Prostate gland (tissue), 2 donors: ENCODE results near the gene LRCH1.

Experiments used
- CTCF ChIP-seq, 4 experiments: fragments of 200-600 bp in 2 of 4; fragments of 450-650 bp in 2 of 4; sonication (generic) in 2 of 4; IDR thresholded peaks; 1 replicate in 3 of 4; 2 replicates in 1 of 4; pipeline ENCODE4 v1.5.1; 2016 to 2019; ENCODE audit warnings: antibody characterized with exemption in 4 of 4, mild to moderate bottlenecking in 2 of 4, moderate library complexity in 2 of 4
- POLR2A ChIP-seq: fragments of 450-650 bp; IDR thresholded peaks from one replicate; pipeline ENCODE4 v1.6.1; 2016; ENCODE audit warnings: antibody characterized with exemption, mild to moderate bottlenecking
- POLR2AphosphoS5 ChIP-seq: sonication (generic); formaldehyde crosslinking; IDR thresholded peaks from one replicate; pipeline ENCODE4 v1.6.1; 2017; ENCODE audit warnings: antibody characterized with exemption

GRCh38 chr13:46684287-46685001, 131.5 kb downstream of the LRCH1 start:
- TF ChIP-seq CTCF (IDR thresholded peaks at IDR 0.05), result no peak
- no peak for TF ChIP-seq POLR2A
- no peak for TF ChIP-seq POLR2AphosphoS5
